GM12892 (cell line): ENCODE data around the gene CHD5.

Experiments used
- POLR2A ChIP-seq: IDR thresholded peaks from 2 replicates; pipeline ENCODE4 v1.6.1; 2011; ENCODE audit warnings: low read depth, low read length, control low read depth
- POLR2AphosphoS5 ChIP-seq: IDR thresholded peaks from 2 replicates; pipeline ENCODE4 v1.6.1; 2011; ENCODE audit warnings: low read depth, low read length, control low read depth
- TAF1 ChIP-seq: IDR thresholded peaks from 2 replicates; pipeline ENCODE4 v1.6.1; 2011; ENCODE audit warnings: low read depth, mild to moderate bottlenecking, control low read depth, low read length, borderline replicate concordance

GRCh38 chr1:6125366-6125765, 54.8 kb downstream of the CHD5 start:
- TF ChIP-seq POLR2A, result no peak
- TF ChIP-seq POLR2AphosphoS5, result no peak
- TF ChIP-seq TAF1, result no peak
